Mesenchymal stem cell (in vitro differentiated cells and primary cell): ENCODE data around the gene CCDC3.

Experiments used
- DNase-seq: peaks from one replicate; pipeline ENCODE4 v3.0.0-alpha.2; 2013
- H2AFZ ChIP-seq: one replicate; pipeline ENCODE4 v1.6.1; 2013; ENCODE audit warnings: low read depth, mild to moderate bottlenecking, control low read depth, inconsistent platforms, low read length, moderate library complexity
- H2AK5ac ChIP-seq: 2 replicates; pipeline ENCODE4 v1.6.1; 2013; ENCODE audit warnings: low read length, moderate library complexity, mild to moderate bottlenecking, inconsistent platforms; ENCODE audit not compliant: severe bottlenecking
- H2BK120ac ChIP-seq: one replicate; pipeline ENCODE4 v1.6.1; 2013; ENCODE audit warnings: low read depth, mild to moderate bottlenecking, inconsistent platforms, low read length, moderate library complexity
- H2BK12ac ChIP-seq, 2 experiments: one replicate each; pipeline ENCODE4 v1.6.1; 2013; ENCODE audit warnings: inconsistent platforms in 2 of 2, low read length in 2 of 2, mild to moderate bottlenecking in 2 of 2, moderate library complexity in 2 of 2, control low read depth in 1 of 2
- H2BK15ac ChIP-seq: one replicate; pipeline ENCODE4 v1.6.1; 2013; ENCODE audit warnings: mild to moderate bottlenecking, low read depth, inconsistent platforms; ENCODE audit not compliant: poor library complexity, severe bottlenecking
- H2BK5ac ChIP-seq: 2 replicates; pipeline ENCODE4 v1.6.1; 2013; ENCODE audit warnings: low read depth, mild to moderate bottlenecking, low read length, control low read depth, inconsistent platforms; ENCODE audit not compliant: poor library complexity, severe bottlenecking
- H3K14ac ChIP-seq, 2 experiments: one replicate each; pipeline ENCODE4 v1.6.1; 2013; ENCODE audit warnings: inconsistent platforms in 2 of 2, low read length in 2 of 2, control low read depth in 1 of 2, mild to moderate bottlenecking in 1 of 2, moderate library complexity in 1 of 2
- H3K18ac ChIP-seq, 2 experiments: one replicate each; pipeline ENCODE4 v1.6.1; 2013; ENCODE audit warnings: inconsistent platforms in 2 of 2, low read length in 2 of 2, control low read depth in 1 of 2, low read depth in 1 of 2, mild to moderate bottlenecking in 1 of 2
- H3K23ac ChIP-seq, 2 experiments: one replicate each; pipeline ENCODE4 v1.6.1; 2013; ENCODE audit warnings: inconsistent platforms in 2 of 2, low read length in 2 of 2, mild to moderate bottlenecking in 2 of 2, moderate library complexity in 2 of 2, control low read depth in 1 of 2
- H3K27ac ChIP-seq: 2 replicates; pipeline ENCODE4 v1.5.1; 2013; ENCODE audit warnings: mild to moderate bottlenecking, moderate library complexity, low read length, control low read depth, inconsistent platforms; ENCODE audit not compliant: poor library complexity, severe bottlenecking
- H3K27me3 ChIP-seq, 2 experiments: 2 replicates each; pipeline versions ENCODE4 v1.6.1 to v1.7.0; 2013; ENCODE audit warnings: low read length in 2 of 2, mild to moderate bottlenecking in 2 of 2, moderate library complexity in 2 of 2, control low read depth in 1 of 2, inconsistent platforms in 1 of 2; ENCODE audit not compliant: control insufficient read depth in 1 of 2, insufficient read depth in 1 of 2
- H3K36me3 ChIP-seq, 2 experiments: 2 replicates each; pipeline versions ENCODE4 v1.6.1 to v1.7.0; 2013; ENCODE audit warnings: low read length in 2 of 2, control low read depth in 1 of 2, inconsistent platforms in 1 of 2, low read depth in 1 of 2, mild to moderate bottlenecking in 1 of 2; ENCODE audit not compliant: insufficient read depth in 2 of 2, control insufficient read depth in 1 of 2
- H3K4ac ChIP-seq, 2 experiments: one replicate each; pipeline ENCODE4 v1.6.1; 2013; ENCODE audit warnings: inconsistent platforms in 2 of 2, low read length in 2 of 2, mild to moderate bottlenecking in 2 of 2, moderate library complexity in 2 of 2, control low read depth in 1 of 2, low read depth in 1 of 2
- H3K4me1 ChIP-seq: 2 replicates; pipeline ENCODE4 v1.6.1; 2013; ENCODE audit warnings: low read depth, low read length, control low read depth; ENCODE audit not compliant: control insufficient read depth, insufficient read depth
- H3K4me2 ChIP-seq: 2 replicates; pipeline ENCODE4 v1.6.1; 2013; ENCODE audit warnings: low read length, mild to moderate bottlenecking, inconsistent platforms; ENCODE audit not compliant: poor library complexity, severe bottlenecking
- H3K4me3 ChIP-seq, 2 experiments: 2 replicates each; pipeline versions ENCODE4 v1.5.1 to v1.7.0; 2013; ENCODE audit warnings: low read length in 2 of 2, mild to moderate bottlenecking in 2 of 2, control low read depth in 1 of 2, low read depth in 1 of 2; ENCODE audit not compliant: insufficient read depth in 1 of 2
- H3K79me1 ChIP-seq: replicated peaks from 2 replicates; pipeline ENCODE4 v1.6.1; 2013; ENCODE audit warnings: mild to moderate bottlenecking, control low read depth, low read length, inconsistent platforms; ENCODE audit not compliant: poor library complexity, severe bottlenecking
- H3K9ac ChIP-seq: 2 replicates; pipeline ENCODE4 v1.7.0; 2013; ENCODE audit warnings: mild to moderate bottlenecking, low read length, moderate library complexity
- H3K9me3 ChIP-seq: 2 replicates; pipeline ENCODE4 v1.7.0; 2013; ENCODE audit warnings: mild to moderate bottlenecking, low read length; ENCODE audit not compliant: control insufficient read depth
- H4K8ac ChIP-seq: one replicate; pipeline ENCODE4 v1.6.1; 2013; ENCODE audit warnings: inconsistent platforms, mild to moderate bottlenecking, low read length, moderate library complexity
- H4K91ac ChIP-seq: one replicate; pipeline ENCODE4 v1.6.1; 2013; ENCODE audit warnings: mild to moderate bottlenecking, low read length, inconsistent platforms
- WGBS: methylation state at CpG from one replicate; pipeline ENCODE4 v1.1.7; 2013; ENCODE audit warnings: mixed read lengths; 5-methylcytosine and 5-hydroxymethylcytosine counted together

CCDC3 gene

DNA sequence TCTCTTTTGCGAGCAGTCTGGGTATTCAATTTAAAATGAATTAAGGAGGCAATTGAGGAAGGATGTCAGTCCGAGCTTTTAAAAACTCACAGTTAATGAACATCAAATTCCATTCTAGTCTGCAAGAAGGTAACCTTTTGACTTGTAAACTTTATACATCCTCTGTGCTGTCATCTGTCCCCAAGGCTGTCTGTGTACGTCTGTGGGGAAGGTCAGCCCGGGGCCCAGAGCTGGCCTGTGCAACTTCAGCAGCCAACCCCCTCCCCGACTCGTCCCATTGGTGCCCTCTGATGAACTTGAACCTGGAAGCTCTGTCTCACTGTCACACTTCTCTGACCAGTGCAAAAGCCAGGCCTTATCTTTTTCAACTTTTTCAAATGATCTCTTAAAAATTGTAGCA, 80.3 kb downstream of the CCDC3 start:
- Histone ChIP-seq H3K36me3 (no peaks in the 10 kb centered on the region), H3K18ac (peak overlapping the region in 1 of 2 experiments; percentile 37), H2BK120ac (no peak overlapping the region), H3K4me3 (no peak overlapping the region), H3K4ac (no peak overlapping the region), H3K4me1 (peaks cover 1% of the 10 kb centered on the region), H3K4me2 (no peak overlapping the region), H3K23ac (no peak overlapping the region), H4K8ac (peak overlapping the region; percentile 78), H3K27me3 (peaks cover 16 to 26% of the 10 kb centered on the region in 2 experiments), H3K79me1 (no peaks in the 10 kb centered on the region), H2BK5ac (no peak overlapping the region), H3K9ac (no peak overlapping the region), H2AFZ (peak overlapping the region; percentile 18), H2BK15ac (no peak overlapping the region), H2BK12ac (no peak overlapping the region), H3K27ac (no peak overlapping the region), H2AK5ac (no peak overlapping the region), H4K91ac (no peak overlapping the region), H3K14ac (no peak overlapping the region), H3K9me3 (peaks cover 2% of the 10 kb centered on the region)
- DNase-seq: peak; percentile 32
- 23% methylated on average over 5 of the region's 6 CpGs for WGBS

DNA sequence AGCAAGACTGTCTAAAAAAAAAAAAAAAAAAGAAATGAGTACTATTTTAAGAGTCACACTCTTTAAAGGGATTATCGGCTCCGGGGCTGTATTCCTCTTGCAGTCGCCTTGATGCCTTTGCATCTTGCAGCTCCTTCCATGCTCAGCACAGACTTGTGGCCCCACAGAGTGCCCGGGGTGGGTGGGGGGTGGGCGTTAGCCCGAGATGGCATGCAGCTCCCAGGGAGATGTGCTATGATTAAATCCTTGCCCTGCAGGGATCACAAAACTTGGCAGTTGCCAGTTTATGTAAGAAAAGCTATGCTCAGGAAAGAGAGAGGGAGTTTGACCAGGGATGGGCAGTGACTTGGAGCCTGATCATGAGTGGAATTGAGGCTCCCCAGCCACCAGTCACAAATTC, 81.9 kb downstream of the CCDC3 start:
- Histone ChIP-seq H3K79me1 (no peaks in the 10 kb centered on the region), H2BK15ac (peak overlapping the region; percentile 44), H3K4me3 (no peak overlapping the region), H3K9me3 (no peaks in the 10 kb centered on the region), H3K27me3 (peaks cover 16 to 20% of the 10 kb centered on the region in 2 experiments), H3K9ac (no peak overlapping the region), H2AFZ (peak overlapping the region; percentile 58), H2BK120ac (no peak overlapping the region), H2BK5ac (no peak overlapping the region), H3K36me3 (no peaks in the 10 kb centered on the region), H3K4ac (no peak overlapping the region), H2BK12ac (no peak overlapping the region), H4K91ac (no peak overlapping the region), H3K27ac (no peak overlapping the region), H3K4me1 (peaks cover 1% of the 10 kb centered on the region), H4K8ac (no peak overlapping the region), H2AK5ac (no peak overlapping the region), H3K18ac (no peak overlapping the region), H3K23ac (no peak overlapping the region), H3K4me2 (no peak overlapping the region), H3K14ac (no peak overlapping the region)
- no peak for DNase-seq
- WGBS: 89% methylated on average over 6 of the region's 6 CpGs

DNA sequence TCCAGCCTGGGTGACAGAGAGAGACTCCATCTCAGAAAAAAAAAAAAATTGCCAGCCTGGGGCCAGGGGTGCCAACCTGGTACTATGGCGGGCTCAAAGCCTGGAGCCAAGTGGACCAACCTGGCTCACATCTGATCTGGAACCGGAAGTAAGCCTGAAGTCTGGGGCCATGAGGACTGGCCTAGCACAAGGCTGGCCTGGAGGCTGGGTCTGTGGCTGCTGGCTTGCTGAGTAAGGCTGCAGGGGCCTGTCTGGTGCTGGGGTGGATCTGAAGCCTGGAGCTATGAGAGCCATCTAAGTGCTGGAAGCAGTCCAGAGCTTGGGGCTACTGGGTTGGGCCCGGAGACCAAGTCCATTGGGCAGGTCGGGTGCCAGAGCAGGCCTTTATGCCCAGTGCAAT, 84.9 kb downstream of the CCDC3 start:
- Histone ChIP-seq H3K23ac (no peak overlapping the region), H3K18ac (peak overlapping the region in 1 of 2 experiments; percentile 43), H3K9me3 (no peaks in the 10 kb centered on the region), H3K36me3 (no peaks in the 10 kb centered on the region), H3K14ac (no peak overlapping the region), H3K27ac (no peak overlapping the region), H3K79me1 (no peaks in the 10 kb centered on the region), H2BK5ac (no peak overlapping the region), H3K4me2 (no peak overlapping the region), H2BK15ac (peak overlapping the region; percentile 6), H4K91ac (no peak overlapping the region), H2BK120ac (no peak overlapping the region), H4K8ac (peak overlapping the region; percentile 75), H3K4me3 (no peak overlapping the region), H3K4ac (no peak overlapping the region), H3K27me3 (peaks cover 0 to 4% of the 10 kb centered on the region in 2 experiments), H2AFZ (no peak overlapping the region), H3K9ac (no peak overlapping the region), H2BK12ac (peak overlapping the region in 1 of 2 experiments; percentile 21), H2AK5ac (no peak overlapping the region), H3K4me1 (peaks cover 1% of the 10 kb centered on the region)
- 92% methylated on average over 4 of the region's 4 CpGs for WGBS
- no peak for DNase-seq

DNA sequence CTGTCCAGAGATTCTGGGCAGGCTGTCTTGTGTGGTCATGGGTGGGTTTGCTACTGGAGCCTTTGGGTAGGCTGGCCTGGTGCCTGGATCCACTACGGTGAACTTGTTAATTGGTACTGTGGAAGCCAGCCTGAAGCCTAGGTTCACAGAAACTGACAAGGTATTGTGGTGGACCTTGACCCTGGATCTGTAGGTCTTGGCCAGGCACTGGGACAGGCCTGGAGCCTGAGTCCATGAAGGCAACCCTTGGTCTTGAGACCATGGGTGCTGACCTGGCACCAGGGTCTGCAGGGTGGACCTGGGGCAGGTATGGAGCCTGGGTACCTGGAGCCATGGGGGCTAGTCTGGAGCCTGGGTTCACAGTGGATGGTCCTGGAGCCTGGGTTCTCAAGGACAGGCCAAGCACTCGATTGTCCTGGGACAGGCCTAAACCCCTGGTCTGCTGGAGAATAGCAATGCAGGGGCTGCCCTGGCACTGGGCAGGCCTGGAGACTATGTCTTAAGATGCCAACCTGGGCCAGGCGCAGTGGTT, 85.8 kb downstream of the CCDC3 start:
- Histone ChIP-seq H2BK120ac (no peak overlapping the region), H3K36me3 (no peaks in the 10 kb centered on the region), H3K27me3 (peaks cover 0 to 4% of the 10 kb centered on the region in 2 experiments), H3K4ac (peak overlapping the region in 1 of 2 experiments; percentile 35), H3K9ac (no peak overlapping the region), H3K27ac (no peak overlapping the region), H2BK5ac (no peak overlapping the region), H3K14ac (peak overlapping the region in 1 of 2 experiments; percentile 71), H2AK5ac (no peak overlapping the region), H3K4me2 (no peak overlapping the region), H4K91ac (peak overlapping the region; percentile 9), H3K9me3 (no peaks in the 10 kb centered on the region), H3K23ac (peak overlapping the region in 1 of 2 experiments; percentile 90), H4K8ac (peak overlapping the region; percentile 50), H2AFZ (no peak overlapping the region), H2BK12ac (peak overlapping the region in 1 of 2 experiments; percentile 47), H3K79me1 (no peaks in the 10 kb centered on the region), H3K4me1 (no peaks in the 10 kb centered on the region), H2BK15ac (no peak overlapping the region), H3K18ac (peak overlapping the region; percentile 5 to 50), H3K4me3 (no peak overlapping the region)
- no peak for DNase-seq
- 93% methylated on average over 3 of the region's 3 CpGs for WGBS
